Thyroid gland (tissue), 4 donors: ENCODE data around the gene PTPRN2. TPM values are rescaled to one million over a fixed set of nuclear protein-coding genes. Genes with fewer than 3 reads are reported as not detected.

Source experiments
- DNase-seq, 2 donors: peaks; one replicate each; pipeline ENCODE4 v3.0.0-alpha.2; 2019
- H3K27ac ChIP-seq, 3 donors: fragments of 200-600 bp; sonication (generic); 1 replicate in 2 of 3; 2 replicates in 1 of 3; pipeline ENCODE4 v1.5.1; 2016 to 2019; ENCODE audit warnings: mild to moderate bottlenecking in 1 of 3, moderate library complexity in 1 of 3
- H3K27me3 ChIP-seq: fragments of 200-600 bp; sonication (generic); one replicate; pipeline ENCODE4 v1.5.1; 2019
- H3K36me3 ChIP-seq, 2 donors: fragments of 200-600 bp; sonication (generic); one replicate each; pipeline ENCODE4 v1.5.1; 2016 to 2019
- H3K4me1 ChIP-seq, 2 donors: fragments of 200-600 bp; sonication (generic); one replicate each; pipeline ENCODE4 v1.5.1; 2017 to 2019
- H3K4me3 ChIP-seq, 3 donors: fragments of 200-600 bp; sonication (generic); replicated peaks in 1 of 3; 1 replicate in 2 of 3; 2 replicates in 1 of 3; pipeline ENCODE4 v1.5.1; 2016; ENCODE audit warnings: mild to moderate bottlenecking in 1 of 3
- H3K9me3 ChIP-seq: fragments of 200-600 bp; sonication (generic); one replicate; pipeline ENCODE4 v1.5.1; 2017
- POLR2A ChIP-seq, 2 donors: fragments of 450-650 bp; IDR thresholded peaks; one replicate each; pipeline ENCODE4 v1.6.1; 2017; ENCODE audit warnings: antibody characterized with exemption in 2 of 2, mild to moderate bottlenecking in 2 of 2, moderate library complexity in 1 of 2
- WGBS, 2 donors: methylation state at CpG; one replicate each; pipeline ENCODE4 v1.1.5; 2017; 5-methylcytosine and 5-hydroxymethylcytosine counted together
- intact Hi-C: fragments of 100-400 bp; cut with DNase I; formaldehyde crosslinking; loops from one replicate; pipeline ENCODE4 v1.15.1; 2023
- total RNA-seq, 4 donors: library from RNA; depleted of rRNA; stranded (reverse); fragments of >200 nt; gene quantifications; one replicate each; pipeline ENCODE4 v1.2.3, GENCODE V29; 2016
- TF ChIP-seq, protein P1 (sequence below), 6 experiments: fragments of 200-600 bp in 3 of 6; fragments of 450-650 bp in 3 of 6; sonication (generic) in 3 of 6; IDR thresholded peaks; one replicate each; pipeline ENCODE4 v1.5.1; 2016 to 2019; ENCODE audit warnings: antibody characterized with exemption in 6 of 6, mild to moderate bottlenecking in 2 of 6, inconsistent platforms in 1 of 6, moderate library complexity in 1 of 6

Gene PTPRN2
- total RNA-seq, 4 donors from 2014 or later: 4.2 to 9.9 (median 7.7) TPM

DNA sequence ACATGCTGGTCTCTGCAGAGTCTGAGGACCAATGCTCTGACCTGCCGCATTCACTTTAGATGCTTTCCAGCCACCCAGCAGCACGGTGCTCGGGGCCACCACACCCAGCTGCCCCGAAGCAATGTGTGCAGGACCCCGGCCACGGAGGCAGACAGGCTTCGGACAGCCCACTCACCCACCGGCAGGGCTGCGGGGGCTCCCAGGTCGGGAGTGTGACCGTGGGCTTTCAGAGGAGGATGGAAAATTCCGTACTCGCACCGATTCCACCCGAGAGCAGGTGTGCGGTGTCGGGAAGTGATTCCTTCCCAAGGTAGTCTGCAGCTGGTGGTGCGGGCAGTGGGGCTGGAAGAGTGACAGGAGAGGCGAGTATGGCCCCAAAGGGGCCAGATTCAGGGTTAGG lies 1059.9 kb downstream of the PTPRN2 start:
- no peaks in the 10 kb centered on the region for H3K9me3 ChIP-seq
- H3K4me1 ChIP-seq: no peaks in the 10 kb centered on the region
- H3K27ac ChIP-seq: no peak overlapping the region
- no peaks in the 10 kb centered on the region for H3K27me3 ChIP-seq
- H3K36me3 ChIP-seq: no peaks in the 10 kb centered on the region
- no peak overlapping the region for H3K4me3 ChIP-seq
- no peak for DNase-seq
- TF ChIP-seq, protein P1, sequence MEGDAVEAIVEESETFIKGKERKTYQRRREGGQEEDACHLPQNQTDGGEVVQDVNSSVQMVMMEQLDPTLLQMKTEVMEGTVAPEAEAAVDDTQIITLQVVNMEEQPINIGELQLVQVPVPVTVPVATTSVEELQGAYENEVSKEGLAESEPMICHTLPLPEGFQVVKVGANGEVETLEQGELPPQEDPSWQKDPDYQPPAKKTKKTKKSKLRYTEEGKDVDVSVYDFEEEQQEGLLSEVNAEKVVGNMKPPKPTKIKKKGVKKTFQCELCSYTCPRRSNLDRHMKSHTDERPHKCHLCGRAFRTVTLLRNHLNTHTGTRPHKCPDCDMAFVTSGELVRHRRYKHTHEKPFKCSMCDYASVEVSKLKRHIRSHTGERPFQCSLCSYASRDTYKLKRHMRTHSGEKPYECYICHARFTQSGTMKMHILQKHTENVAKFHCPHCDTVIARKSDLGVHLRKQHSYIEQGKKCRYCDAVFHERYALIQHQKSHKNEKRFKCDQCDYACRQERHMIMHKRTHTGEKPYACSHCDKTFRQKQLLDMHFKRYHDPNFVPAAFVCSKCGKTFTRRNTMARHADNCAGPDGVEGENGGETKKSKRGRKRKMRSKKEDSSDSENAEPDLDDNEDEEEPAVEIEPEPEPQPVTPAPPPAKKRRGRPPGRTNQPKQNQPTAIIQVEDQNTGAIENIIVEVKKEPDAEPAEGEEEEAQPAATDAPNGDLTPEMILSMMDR (IDR thresholded peaks at IDR 0.05): no peak
- TF ChIP-seq POLR2A (IDR thresholded peaks at IDR 0.05): no peak
- intact Hi-C loops: no loop called here
- 86 to 88% methylated on average over 19 of the region's 19 CpGs for WGBS, 2 donors

DNA sequence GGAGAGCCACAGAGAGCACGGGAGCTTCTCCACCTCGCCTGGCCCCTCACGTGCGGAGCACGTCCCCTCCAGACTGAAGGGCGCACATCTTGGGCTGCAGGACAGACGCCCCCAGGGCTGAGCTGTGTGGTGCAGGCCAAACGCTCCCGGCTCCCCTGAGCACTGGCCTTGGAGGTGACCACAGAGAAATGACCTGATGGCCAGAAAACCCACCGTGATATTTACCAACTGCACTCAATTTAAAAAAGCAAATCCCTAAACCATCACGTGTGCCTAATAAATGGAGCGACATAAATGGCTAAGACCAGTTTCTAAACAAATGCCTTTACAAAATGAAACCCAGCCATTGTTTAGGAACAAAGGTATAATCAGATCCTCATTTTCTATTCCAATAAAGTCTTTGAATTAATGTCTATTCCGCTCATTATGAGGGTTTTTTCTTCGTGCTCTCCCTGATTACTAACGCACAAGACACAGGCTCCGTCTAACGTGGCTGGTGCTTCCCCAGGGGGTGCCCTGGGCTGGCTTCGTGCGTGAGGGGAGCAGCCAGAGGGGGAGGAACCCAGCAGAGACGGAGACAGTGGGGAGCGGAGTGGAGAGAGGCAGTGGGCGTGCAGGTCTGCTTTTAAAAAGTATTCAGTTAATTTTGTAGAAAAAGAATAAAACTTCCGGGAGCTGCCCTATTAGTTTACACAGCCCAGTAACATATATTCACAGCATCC lies 1060.5 kb downstream of the PTPRN2 start:
- no peak overlapping the region for H3K27ac ChIP-seq
- H3K4me3 ChIP-seq: no peak overlapping the region
- no peak for DNase-seq
- H3K27me3 ChIP-seq: no peaks in the 10 kb centered on the region
- H3K36me3 ChIP-seq: no peaks in the 10 kb centered on the region
- H3K9me3 ChIP-seq: no peaks in the 10 kb centered on the region
- no peaks in the 10 kb centered on the region for H3K4me1 ChIP-seq
- intact Hi-C loops: no loop called here
- WGBS, 2 donors: 68 to 78% methylated on average over 21 of the region's 23 CpGs
- TF ChIP-seq POLR2A (IDR thresholded peaks at IDR 0.05): no peak
- TF ChIP-seq, protein P1 (IDR thresholded peaks at IDR 0.05): no peak

DNA sequence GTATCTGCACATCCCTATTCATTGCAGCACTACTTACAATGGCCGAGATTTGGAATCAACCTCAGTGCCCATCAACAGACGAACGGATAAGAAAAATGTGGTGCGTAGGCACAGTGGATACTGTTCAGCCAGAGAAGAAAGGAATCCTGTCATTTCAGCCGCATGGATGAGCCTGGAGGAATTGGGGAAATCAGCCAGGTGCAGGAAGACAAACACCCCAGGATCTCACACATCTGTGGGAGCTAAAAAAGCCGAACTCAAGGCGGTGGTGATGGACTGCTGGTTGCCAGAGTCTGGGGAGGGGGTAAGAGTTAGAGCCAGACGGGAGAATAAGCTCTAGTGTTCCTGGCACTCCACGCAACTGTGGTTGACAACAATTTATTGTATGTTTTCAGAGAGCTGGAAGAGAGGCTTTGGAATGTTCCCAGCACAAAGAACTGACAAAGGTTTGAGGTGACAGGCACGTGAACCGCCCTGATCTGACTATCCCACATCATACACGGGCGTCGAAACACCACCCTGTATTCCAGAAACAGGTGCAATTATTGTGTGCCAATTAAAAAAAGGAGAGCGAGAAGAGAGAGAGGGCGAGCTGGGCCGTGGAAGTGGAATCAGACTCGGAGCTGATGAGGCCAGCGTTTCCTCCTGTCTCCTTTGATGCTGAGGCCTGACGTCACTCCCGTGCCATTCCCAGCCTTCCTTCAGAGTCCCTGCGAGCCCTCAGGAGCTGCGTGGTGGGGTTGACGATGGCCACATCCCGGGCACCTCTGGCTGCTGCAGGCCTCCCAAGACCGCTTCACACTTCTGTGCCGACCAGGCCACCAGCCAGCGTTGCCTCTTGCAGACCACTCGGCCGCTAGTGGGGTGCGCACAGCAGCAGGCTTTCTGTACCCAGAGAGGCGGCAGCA lies 1061.4 kb downstream of the PTPRN2 start:
- TF ChIP-seq, protein P1 (IDR thresholded peaks at IDR 0.05): no peak
- TF ChIP-seq POLR2A (IDR thresholded peaks at IDR 0.05): no peak
- no peaks in the 10 kb centered on the region for H3K4me1 ChIP-seq
- intact Hi-C loops: no loop called here
- 72 to 73% methylated on average over 29 to 32 of the region's 32 CpGs for WGBS, 2 donors
- no peaks in the 10 kb centered on the region for H3K9me3 ChIP-seq
- H3K27ac ChIP-seq: no peak overlapping the region
- no peak overlapping the region for H3K4me3 ChIP-seq
- no peaks in the 10 kb centered on the region for H3K36me3 ChIP-seq
- DNase-seq: no peak
- no peaks in the 10 kb centered on the region for H3K27me3 ChIP-seq

DNA sequence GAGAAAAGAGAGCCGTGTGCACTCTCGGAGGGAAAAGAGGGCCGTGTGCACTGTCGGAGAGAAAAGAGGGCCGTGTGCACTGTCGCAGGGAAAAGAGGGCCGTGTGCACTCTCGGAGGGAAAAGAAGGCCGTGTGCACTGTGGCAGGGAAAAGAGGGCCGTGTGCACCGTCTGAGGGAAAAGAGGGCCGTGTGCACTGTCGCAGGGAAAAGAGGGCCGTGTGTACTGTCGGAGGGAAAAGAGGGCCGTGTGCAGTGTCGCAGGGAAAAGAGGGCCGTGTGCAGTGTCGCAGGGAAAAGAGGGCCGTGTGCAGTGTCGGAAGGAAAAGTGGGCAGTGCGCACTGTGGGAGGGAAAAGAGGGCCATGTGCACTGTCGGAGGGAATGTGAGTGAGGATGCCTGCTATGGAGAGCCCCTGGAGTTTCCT lies 1062.1 kb downstream of the PTPRN2 start:
- no peaks in the 10 kb centered on the region for H3K9me3 ChIP-seq
- 80 to 89% methylated on average over 23 of the region's 23 CpGs for WGBS, 2 donors
- no peak for DNase-seq
- H3K36me3 ChIP-seq: no peaks in the 10 kb centered on the region
- no peak overlapping the region for H3K4me3 ChIP-seq
- intact Hi-C loops: no loop called here
- no peaks in the 10 kb centered on the region for H3K27me3 ChIP-seq
- TF ChIP-seq POLR2A (IDR thresholded peaks at IDR 0.05): no peak
- TF ChIP-seq, protein P1 (IDR thresholded peaks at IDR 0.05): no peak
- no peaks in the 10 kb centered on the region for H3K4me1 ChIP-seq
- no peak overlapping the region for H3K27ac ChIP-seq

DNA sequence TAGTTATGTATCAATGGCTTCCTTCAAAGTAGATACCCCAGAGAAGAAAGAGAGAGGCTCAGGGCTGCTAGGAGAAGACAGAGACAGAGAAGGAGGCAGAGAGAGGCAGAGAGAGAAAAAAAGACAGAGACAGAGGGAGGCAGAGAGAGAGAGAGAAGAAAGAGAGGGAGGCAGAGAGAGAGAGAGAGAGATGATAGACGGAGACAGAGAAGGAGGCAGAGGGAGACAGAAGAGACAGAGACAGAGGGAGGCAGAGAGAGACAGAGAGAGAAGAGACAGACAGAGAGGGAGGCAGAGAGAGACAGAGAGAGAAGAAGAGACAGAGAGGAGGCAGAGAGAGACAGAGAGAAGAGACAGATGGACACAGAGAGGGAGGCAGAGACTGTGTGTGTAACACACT lies 1062.9 kb downstream of the PTPRN2 start:
- no peaks in the 10 kb centered on the region for H3K9me3 ChIP-seq
- no peaks in the 10 kb centered on the region for H3K36me3 ChIP-seq
- WGBS, 2 donors: 82 to 97% methylated on average over 1 of the region's 1 CpG
- no peak overlapping the region for H3K27ac ChIP-seq
- no peaks in the 10 kb centered on the region for H3K27me3 ChIP-seq
- H3K4me1 ChIP-seq: no peaks in the 10 kb centered on the region
- TF ChIP-seq POLR2A (IDR thresholded peaks at IDR 0.05): no peak
- TF ChIP-seq, protein P1 (IDR thresholded peaks at IDR 0.05): no peak
- H3K4me3 ChIP-seq: no peak overlapping the region
- no peak for DNase-seq
- intact Hi-C loops: no loop called here
